ENCODE results near the gene KIF13A.
A peak's percentile ranks its signal among the peaks of the same experiment; 100 is the strongest.
"Not testable (repeated sequence)": the region's sequence is repeated elsewhere in the genome, so short reads cannot be mapped to it uniquely, and the experiment has no call there.

The KIF13A gene

DNA sequence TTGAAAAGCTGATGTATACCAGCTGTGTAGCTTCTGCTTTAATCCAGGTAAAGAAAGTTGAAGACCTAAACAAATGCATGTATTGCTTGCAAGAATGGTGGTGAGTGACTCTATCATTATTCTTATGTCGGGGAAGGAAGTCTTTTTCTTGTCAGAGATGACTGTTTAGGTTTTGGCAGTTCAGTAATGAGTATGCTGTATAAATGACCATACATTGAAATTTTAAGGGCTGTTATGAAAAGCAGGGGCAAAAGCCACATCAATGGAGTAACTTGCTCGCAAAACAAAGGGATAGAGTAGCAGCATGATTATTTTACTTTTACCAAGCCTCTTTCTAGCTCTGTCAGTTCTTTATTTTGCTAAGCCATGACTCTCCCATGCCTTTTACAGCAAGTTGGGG, 224.8 kb downstream of the KIF13A start:
- no peak for DNase-seq

DNA sequence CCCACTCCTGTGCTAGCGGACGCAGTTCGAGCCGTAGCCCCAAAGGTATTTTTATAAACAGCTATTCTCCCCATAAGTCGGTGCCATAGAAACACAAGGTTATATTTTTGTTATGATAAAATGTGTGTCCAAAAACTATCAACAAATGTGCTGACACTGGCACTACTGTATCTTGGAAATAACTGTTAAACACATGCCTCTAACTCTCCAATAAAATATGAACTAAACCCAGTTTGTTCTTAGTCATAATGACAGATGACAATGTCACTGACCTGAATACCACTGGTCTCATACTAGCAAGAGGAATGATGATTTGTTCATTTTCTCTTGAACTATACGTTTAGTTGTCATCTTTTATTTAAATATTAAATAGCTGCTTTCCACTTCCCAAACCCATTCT, 229.3 kb downstream of the KIF13A start:
- no peak for DNase-seq

DNA sequence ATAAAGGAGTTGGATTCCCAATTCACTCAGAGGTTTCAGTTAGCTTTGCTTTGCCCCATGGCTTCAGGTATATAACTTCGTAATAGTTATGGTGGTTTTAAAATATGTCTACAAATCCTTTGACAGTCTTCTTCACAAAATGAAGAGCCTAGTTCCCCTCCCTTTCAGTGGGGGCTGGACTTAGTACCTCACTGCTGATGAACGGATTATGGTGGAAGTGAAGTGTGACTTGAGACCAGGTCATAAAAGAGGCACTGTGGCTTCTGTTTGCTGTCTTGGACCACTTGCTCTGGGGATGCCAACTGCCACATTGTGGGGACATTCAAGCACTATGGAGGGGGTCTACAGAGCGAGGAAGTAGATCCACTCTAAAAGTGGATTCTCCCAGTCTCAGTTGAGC, 233.2 kb downstream of the KIF13A start:
- DNase-seq: no peak

DNA sequence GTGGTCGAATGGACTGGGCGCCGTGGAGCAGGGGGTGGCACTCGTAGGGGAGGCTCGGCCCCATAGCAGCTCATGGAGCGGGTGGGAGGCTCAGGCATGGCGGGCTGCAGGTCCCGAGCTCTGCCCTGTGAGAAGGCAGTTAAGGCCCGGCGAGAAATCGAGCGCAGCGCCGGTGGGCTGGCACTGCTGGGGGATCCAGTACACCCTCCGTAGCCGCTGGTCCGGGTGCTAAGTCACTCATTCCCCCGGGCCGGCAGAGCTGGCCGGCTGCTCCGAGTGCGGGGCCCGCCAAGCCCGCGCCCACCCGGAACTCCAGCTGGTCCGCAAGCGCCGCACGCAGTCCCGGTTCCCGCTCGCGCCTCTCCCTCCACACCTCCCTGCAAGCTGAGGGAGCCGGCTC, 242.1 kb downstream of the KIF13A start:
- DNase-seq: not testable (repeated sequence)

DNA sequence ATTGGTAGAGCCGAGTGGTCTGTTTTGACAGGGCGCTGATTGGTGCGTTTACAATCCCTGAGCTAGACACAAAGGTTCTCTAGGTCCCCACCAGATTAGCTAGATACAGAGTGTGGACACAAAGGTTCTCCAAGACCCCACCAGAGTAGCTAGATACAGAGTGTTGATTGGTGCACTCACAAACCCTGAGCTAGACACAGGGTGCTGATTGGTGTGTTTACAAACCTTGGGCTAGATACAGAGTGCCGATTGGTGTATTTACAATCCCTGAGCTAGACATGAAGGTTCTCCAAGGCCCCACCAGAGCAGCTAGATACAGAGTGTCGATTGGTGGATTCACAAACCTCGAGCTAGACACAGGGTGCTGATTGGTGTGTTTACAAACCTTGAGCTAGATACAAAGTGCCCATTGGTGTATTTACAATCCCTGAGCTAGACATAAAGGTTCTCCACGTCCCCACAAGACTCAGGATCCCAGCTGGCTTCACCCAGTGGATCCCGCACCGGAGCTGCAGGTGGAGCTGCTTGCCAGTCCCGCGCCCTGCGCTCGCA, 242.6 kb downstream of the KIF13A start:
- DNase-seq: not testable (repeated sequence)

DNA sequence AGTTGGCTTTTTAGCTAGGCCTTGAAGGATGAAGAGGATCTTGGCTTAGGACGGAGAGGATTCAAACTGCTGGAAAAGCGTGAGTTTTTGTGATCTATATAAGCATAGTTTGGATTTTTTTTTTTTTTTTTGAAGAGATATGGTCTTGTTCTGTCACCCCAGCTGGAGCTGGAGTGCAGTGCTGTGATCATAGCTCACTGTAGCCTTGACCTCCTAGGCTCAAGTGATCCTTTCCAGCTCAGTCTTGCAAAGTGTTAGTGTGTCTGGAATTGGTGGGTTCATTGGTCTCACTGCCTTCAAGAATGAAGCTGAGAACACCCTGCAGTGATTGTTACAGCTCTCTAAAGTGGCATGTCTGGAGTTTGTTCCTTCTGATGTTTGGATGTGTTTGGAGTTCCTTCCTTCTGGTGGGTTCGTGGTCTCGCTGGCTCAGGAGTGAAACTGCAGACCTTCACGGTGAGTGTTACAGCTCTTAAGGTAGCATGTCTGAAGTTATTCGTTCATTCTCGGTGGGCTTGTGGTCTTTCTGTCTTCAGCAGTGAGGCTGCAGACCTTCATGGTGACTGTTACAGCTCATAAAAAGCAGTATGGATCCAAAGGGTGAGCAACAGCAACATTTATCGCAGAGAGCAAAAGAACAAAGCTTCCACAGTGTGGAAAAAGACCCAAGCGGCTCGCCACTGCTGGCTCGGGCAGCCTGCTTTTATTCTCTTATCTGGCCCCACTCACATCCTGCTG, 243.2 kb downstream of the KIF13A start:
- no peak for DNase-seq

DNA sequence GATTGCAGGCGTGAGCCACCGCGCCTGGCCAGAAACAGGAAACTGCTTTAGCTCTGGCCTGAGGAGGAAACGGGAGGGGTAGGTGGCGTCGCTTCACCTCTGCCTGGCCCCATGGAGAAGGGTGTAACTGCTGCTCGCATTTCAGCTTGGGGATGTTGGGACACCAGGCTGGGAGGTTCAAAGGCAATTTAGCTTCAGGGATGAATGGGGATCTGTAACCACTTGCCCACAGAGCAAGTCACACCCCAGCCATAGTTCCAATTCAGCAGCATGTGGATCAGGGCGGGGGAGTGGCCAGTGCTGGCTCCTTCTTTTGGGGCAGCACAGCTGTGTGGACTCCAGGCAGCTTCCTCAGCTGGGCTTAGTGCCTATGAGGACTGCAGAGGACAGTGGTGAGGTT, 245.9 kb downstream of the KIF13A start:
- DNase-seq: peak; percentile 50

DNA sequence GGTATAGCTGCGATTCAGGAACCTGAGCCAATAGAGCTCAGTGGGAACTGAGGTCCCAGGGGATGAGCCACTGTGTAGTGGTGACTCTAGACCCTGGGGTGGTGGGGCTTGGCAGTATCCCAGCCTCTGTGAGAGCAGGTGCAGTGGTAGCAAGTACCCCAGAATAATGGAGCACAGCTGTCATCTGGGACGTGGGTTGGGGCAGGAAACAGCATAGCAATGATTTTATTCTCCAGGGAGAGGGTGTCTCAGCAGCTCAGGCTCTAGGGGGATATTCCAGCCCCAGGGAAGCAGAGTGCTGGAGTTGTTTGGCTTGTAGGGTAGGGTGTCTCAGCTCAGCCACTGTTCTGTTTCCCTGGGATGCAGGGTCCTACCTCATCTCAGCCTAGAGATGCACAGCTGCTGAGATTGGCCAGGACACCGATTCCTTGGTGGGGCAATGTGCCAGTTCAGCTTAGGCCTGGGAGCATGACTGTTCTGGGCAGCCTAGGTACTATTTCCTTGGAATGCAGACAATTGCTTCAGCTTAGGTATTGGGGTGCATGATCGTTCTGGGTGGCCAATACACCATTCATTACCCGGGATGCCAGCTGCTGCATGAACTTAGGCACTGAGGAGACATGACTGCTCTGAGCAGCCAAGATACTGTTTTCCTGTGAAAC, 246.7 kb downstream of the KIF13A start:
- peak; percentile 31 for DNase-seq

DNA sequence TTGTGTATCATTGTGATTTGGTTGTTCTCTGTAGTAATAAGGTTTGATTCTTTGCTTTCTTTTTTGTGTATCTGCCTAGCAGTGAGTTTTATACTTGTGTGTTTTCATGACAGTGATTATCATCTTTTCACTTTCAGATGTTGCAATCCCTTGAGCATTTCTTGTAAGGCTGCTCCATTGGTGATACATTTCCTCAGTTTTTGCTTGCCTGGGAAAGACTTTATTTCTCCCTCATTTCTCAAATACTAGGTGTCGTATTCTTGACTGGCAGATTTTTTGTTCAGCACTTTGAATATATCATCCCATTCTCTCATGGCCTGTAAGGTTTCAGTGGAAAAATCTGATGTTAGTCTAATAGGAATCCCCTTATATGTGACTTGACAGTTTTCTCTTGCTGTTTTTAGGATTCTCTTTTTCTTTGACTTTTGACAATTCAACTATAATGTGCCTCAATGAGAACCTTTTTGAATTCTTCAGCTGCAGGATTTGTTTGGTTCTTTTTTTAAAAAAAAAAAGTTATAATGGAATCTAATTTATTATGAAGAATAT, 249.7 kb downstream of the KIF13A start:
- DNase-seq: no peak

DNA sequence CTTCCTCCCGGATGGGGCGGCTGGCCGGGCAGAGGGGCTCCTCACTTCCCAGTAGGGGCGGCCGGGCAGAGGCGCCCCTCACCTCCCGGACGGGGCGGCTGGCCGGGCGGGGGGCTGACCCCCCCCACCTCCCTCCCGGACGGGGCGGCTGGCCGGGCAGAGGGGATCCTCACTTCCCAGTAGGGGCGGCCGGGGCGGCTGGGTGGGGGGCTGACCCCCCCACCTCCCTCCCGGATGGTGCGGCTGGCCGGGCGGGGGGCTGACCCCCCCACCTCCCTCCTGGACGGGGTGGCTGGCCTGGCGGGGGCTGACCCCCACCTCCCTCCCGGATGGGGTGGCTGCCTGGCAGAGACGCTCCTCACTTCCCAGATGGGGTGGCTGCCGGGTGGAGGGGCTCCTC, 252.1 kb downstream of the KIF13A start:
- DNase-seq: not testable (repeated sequence)

DNA sequence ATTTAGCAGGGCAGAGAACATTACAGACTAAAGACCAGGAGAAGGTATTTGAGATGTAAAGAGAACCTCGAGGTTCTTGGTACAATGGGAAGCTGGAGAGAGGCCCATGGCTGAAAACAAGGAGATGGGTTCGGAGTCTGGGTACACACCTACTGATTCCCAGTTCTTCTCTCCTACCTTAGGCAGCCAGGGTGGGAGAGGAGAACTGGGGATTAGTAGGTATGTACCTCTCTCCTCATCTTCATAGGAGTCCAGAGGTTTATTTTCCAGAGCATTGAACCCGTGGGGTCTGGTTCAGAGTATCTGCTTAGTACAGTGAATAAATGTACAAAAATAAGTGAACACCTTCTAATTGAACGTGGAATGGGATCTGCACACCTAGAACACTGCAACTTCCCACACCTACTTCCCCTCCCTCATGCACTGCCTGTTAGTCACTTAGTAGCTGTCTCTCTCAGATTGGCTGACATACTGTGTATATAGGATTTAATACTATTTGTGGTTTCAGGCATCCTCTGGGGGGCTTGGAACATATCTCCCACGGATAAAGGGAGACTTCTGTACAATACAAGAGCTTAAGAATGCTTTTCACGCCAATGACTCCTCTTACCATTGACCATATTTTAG, 257.2 kb downstream of the KIF13A start:
- DNase-seq: no peak

DNA sequence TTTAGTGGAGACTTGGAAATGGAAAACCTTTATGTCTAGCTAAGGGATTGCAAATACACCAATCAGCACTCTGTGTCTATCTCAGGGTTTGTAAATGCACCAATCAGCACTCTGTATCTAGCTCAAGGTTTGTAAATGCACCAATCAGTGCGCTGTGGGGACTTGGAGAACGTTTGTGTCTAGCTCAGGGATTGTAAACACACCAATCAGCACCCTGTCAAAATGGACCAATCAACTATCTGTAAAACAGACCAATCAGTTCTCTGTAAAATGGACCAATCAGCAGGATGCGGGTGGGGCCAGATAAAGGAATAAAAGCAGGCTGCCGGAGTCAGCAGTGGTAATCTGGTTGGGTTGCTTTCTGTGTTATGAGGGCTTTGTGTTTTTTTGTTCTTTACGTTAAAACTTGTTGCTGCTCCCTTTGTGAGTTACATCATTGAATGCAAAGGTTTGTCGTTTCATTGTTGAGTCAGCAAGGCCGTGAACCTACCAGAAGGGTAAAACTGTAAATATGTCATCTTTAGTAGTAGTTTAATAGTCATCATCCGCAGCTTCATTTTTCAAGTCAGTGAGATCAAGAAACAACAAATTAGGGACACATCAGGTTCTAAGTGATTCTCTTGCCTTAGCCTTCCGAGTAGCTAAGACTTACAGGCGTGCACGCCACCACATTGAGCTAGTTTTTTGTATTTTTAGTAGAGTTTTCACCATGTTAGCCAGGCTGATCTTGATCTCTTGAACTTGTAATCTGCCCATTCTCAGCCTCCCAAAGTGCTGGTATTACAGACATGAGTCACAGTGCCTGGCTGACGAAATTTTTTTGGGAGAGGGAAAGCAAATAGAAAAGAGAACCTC, 258.0 kb downstream of the KIF13A start:
- DNase-seq: no peak

DNA sequence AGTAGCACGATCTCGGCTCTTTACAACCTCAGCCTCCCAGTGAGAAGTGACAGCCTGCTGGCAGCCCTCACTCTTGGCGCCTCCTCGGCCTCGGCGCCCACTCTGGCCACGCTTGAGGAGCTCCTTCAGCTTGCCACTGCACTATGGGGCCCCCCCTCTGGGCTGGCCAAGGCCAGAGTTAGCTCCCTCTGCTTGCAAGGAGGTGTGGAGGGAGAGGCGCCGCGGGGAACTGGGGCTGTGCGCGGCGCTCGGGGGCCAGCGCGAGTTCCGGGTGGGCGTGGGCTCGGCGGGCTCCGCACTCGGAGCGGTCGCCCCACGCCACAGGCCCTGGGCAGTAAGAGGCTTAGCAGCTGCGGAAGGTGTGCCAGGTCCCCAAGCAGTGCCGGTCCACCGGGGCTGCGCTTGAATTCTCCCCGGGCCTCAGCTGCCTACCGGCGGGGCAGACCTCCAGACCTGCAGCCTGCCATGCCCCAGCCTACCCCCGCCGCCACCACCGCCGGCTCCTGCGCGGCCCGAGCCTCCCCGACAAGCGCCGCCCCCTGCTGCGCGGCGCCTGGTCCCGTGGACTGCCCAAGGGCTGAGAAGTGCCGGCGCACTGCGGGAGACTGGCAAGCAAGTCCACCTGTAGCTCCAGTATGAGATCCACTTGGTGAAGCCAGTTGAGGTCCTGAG, 258.7 kb downstream of the KIF13A start:
- DNase-seq: no peak

DNA sequence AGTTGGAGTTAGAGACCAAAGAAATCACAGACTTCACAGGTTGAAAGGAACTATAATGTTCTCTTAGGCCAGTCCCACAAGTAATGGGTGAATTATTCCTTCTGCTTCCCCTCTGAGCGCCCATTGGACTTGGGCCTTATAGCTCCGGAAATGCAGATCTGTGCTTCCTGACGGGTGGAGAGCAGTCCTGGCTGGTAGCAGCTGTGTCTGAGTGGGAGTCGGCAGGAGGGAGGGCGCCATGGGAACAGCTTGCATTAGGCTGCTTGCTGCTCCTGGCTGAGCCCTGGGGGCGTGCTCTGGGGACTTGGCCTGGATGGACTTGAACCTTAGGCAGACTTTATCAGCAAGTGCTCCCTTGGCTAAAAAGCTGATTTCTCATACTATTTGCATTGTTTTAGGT, 262.4 kb downstream of the KIF13A start:
- peak; percentile 62 for DNase-seq

DNA sequence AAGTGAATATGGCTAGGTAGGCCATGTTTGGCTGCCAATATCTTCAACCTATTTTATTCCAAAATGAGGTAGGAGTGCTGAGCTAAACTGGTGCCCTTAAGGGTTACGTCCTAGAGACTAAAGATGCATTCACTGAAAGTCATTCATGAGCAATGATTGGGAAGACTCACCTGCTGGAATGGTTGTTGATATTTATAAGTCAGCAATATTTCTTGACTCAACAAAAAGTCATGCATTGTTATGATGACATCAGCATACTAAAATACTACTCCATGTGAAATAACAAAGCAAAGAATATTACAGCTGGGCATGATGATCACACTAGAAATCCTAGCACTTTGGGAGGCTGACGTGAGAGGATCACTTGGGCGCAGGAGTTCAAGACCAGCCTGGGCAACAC, 263.1 kb downstream of the KIF13A start:
- no peak for DNase-seq

DNA sequence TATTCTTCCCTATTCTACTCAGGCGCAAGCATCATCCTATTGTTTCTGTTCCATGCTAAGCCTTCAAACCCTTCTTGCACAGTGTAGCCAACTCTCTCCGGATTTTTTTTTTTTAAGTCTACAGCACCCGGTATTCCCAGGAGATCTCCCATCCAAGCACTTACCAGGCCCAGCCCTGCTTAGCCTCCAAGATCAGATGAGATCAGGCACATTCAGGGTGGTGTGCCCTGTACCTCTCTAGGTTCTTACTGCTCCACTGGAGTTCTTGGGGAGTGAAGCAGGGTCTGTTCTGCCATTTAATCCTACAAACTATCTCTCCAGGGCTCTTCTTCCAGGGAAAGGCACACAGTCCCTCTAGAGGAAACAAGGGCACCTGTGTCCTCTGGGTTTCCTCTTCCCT, 265.8 kb downstream of the KIF13A start:
- no peak for DNase-seq

DNA sequence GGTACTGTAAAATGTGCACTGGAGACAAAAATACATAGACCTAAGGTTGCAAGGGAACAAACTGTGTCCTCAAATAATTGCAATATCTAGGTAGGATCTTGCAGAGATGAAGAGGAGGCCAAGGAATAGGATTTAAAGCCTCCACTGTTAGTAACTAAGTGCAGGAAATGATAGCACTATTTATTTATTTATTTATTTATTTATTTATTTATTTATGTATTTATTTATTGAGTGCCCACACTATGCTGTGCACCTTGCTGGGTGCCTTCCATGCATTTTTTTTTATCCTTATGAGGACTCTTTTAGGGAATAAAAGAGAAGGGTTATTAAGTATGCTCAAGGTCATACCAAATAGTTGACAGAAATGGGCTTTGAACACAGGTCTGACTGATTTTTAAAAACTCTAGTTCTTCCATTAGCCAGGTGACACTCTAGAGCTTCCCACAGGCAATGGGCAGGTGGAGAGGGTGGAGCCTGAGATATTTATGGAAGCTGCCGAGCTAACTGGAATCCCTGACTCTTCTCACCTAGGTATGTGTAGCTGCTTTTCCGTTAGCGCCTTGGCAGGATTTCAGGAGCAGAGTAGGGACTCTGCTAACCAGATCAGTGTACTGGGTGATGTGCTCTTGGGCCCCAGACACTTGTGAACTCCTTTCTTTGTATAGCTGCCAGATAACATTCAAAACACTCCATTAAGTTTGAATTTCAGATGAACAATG, 268.0 kb downstream of the KIF13A start:
- no peak for DNase-seq

DNA sequence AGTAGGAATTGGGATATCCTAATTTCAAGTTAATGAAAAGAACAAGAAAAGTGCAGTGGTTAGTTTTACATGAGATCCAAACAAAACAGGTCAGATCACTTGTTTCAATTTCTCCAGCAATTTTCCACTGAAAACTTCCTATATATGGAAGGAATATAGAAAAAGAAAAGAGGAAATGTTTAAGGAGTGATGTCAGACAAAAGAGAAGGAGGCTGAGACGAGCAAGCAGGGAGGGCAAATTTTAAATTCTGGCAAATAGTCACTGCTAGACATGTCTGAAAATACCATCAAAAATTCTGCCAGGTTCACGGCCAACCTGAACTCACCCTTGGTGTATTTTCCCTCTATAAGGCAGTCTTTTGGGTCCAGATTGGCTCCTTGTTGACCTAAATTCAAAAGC, 271.2 kb downstream of the KIF13A start:
- DNase-seq: no peak

DNA sequence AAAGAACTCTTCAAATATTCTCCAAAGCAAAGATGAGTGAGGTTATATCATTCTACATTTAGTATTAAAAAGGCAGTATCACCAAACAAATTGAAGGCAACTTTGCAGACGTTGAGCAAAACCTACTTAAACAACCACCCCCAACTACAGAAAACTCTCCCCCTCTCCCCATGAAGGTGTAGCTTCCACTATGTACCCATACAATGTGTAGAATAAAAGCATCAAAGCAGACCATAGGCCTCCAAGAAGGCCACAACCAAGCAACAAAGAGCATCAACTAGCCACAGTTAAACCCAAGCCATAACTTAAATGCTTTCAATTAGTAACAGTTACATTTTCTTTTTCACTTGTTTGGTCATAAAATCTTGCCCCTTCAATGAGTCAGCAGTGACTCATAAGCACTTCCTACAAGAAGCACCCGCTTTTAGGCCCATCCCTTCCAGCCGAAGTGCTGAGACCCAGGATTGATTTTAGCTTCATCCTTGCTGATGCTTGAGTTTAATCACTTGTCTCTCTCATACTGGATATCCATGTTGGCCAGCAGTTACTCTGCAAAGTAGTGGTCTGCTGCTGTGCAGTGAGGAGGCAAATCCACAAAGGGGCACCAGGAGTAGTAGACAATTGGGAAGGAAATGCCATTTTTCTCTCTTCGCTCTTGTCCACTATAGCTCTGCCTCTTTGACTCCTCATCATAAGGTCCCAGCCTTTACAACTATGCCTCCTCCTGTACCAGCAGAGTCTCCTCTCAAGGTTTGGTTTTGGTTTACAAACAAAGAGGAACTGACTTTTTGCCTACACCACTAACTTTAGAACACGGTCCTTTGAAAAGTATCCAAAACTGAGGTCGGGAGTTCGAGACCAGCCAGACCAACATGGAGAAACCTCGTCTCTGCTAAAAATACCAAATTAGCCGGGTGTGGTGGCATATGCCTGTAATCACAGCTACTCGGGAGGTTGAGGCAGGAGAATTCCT, 272.3 kb downstream of the KIF13A start:
- DNase-seq: no peak

DNA sequence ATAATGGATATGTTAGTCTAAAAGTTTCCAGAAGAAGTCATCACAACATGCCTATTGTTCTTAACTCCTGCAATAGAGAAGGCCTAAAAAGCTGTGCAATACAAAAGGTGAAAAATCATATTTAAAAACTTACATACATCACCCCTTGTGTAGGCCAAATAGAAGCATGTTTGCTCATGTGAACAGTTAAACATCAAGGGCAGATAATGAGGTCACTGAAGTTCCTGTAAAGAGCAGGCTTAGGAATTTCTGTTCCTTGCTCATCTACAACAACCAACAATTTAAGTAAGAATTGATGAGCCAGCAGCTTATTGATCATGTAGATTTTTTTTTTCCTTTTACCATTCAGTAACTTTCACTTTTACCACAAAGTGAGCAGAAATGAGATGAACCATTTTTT, 273.3 kb downstream of the KIF13A start:
- DNase-seq: no peak

Measured in right hindlimb (tissue), 1 donor.